ENCODE measurements around the gene TEX19. TPM values are rescaled to one million over a fixed set of nuclear protein-coding genes. Genes with fewer than 3 reads are reported as not detected.

The TEX19 gene
- total RNA-seq, 1 experiment from 2014 or later: 1.4 TPM

DNA sequence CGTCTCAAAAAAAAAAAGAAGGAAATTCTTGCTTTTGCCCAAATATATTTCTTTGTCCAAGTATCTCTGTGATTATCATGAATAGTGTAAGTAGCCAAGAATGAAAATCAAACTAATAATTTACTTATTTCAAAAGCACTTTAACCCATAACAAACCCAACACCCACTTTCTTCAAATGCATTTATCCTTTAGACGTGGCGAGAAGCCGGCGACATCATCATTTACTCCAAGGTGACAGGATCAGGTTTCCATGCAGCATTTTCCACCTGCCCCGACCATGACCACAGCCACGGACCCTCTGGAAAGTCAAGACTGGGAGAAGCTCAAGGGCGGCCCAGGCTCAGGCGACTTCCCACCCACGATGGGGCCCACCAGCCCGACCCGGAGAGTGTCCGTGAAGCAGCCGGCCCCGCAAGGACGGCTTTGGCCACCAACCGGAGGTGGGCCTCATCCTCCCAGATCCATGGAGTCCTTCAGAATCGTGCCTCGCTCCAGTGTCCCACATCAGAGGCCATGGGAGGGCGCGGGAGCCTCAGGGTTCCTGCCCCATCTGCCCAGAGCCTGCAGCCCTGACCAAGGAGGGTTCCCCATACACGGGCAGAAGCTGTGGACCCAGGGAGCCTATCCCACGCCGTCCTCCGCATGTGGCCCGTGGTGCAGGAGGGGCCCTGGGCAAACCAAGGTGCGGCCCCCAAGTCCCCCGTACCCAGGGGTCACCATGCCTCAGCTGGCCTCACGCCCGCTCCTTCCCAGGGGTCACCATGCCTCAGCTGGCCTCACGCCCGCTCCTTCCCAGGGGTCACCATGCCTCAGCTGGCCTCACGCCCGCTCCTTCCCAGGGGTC is 31.2 kb downstream of the TEX19 start:
- Histone ChIP-seq H3K4me1 (peaks cover 31% of the 10 kb centered on the region), H3K27me3 (peaks cover 5% of the 10 kb centered on the region), H3K36me3 (peaks cover 33% of the 10 kb centered on the region), H3K9me3 (replicated peaks) (no peaks in the 10 kb centered on the region), H3K27ac (no peak overlapping the region), H3K4me3 (no peak overlapping the region)
- no peak for DNase-seq

DNA sequence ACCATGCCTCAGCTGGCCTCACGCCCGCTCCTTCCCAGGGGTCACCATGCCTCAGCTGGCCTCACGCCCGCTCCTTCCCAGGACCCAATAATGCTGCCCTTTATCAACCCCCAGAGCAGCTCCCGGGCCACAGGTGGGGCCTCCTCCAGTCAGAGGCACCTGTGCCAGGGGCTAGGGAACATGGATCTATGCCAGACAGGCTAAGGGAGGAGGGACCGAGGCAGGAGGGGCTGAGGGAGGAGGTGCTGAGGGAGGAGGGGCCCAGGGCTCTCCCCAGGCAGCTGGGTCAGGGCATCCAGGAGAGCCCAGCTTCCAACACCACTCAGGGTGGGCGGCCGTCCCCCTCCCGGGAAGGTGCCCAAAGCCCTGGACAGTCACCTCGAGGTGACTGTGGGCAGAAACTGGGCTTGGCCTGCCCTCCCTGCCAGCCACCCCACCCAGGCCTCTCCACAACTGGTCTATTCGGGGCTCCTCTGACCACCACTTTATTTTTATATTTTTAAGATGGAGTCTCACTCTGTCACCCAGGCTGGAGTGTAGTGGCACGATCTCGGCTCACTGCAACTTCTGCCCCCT is 31.9 kb downstream of the TEX19 start:
- peaks cover 24% of the 10 kb centered on the region for H3K4me1 ChIP-seq
- peaks cover 5% of the 10 kb centered on the region for H3K27me3 ChIP-seq
- H3K36me3 ChIP-seq: peaks cover 35% of the 10 kb centered on the region
- no peak overlapping the region for H3K27ac ChIP-seq
- no peak overlapping the region for H3K4me3 ChIP-seq
- no peaks in the 10 kb centered on the region for H3K9me3 ChIP-seq (replicated peaks)
- DNase-seq: no peak

DNA sequence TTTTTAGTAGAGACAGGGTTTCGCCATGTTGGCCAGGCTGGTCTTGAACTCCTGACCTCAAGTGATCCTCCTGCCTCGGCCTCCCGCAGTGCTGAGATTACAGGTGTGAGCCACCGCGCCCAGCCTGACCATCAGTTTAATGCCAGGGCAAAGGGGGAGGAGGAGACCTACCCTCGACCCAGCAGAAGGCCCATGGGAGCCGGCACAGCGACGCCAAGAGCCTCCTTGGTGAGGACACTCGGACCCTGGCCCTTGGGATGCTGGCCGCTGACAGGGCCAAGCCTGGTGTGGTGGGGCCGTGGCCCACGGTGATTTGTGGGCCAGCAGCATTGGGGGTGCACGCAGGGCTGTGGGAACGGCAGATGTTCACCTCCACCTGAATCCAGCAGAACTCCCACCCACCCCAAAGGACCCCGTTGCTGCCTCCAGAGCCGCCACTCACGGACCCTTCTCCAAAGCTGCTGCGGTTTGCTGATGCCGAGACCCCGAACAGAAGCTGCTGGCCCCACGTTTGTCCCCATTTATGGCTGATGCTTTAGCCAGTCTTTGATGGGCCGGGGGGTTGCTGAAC is 32.5 kb downstream of the TEX19 start:
- DNase-seq: no peak
- peaks cover 38% of the 10 kb centered on the region for H3K36me3 ChIP-seq
- H3K4me3 ChIP-seq: no peak overlapping the region

DNA sequence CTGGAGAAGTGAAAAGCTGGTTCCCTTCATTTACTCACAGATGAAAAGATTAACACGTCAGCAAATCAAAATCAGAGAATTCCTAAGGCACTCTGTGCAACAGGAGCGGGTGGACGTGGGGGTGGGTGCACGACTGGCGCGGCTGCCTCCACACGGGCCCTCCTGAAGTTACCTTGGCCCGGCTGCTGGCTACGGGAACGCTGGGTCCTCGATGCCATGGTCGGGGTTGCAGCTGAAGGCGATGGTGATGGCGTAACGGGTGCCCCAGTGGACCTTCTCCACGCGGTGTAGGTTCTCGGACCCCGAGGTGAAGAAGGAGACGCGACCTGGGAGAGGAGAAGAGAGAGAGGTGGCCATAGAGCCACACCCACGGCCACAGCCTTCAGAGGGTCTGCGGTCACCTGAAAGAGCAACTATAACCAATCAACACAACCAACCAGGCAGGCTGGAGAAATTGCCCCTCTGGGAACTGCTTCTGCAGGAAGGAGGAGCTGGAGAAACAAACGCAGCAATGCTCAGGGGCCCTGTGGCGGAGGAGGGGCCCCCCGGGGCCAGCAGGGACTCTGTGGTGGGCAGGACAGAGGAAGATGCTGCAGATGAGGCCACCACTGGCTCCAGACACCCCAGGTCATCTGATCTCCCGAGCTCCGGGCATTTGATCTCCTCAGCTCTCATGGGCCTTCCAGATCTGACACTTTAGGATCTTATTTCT is 33.3 kb downstream of the TEX19 start:
- no peak for DNase-seq
- Histone ChIP-seq H3K4me1 (peaks cover 19% of the 10 kb centered on the region), H3K4me3 (no peak overlapping the region), H3K27ac (no peak overlapping the region), H3K27me3 (peaks cover 2% of the 10 kb centered on the region), H3K36me3 (peaks cover 42% of the 10 kb centered on the region), H3K9me3 (replicated peaks) (no peaks in the 10 kb centered on the region)

More for the DNA sequence above, 32.5 kb downstream of the TEX19 start:
- Histone ChIP-seq H3K27me3 (peaks cover 5% of the 10 kb centered on the region), H3K27ac (no peak overlapping the region), H3K4me1 (peaks cover 23% of the 10 kb centered on the region), H3K9me3 (replicated peaks) (no peaks in the 10 kb centered on the region)

DNA sequence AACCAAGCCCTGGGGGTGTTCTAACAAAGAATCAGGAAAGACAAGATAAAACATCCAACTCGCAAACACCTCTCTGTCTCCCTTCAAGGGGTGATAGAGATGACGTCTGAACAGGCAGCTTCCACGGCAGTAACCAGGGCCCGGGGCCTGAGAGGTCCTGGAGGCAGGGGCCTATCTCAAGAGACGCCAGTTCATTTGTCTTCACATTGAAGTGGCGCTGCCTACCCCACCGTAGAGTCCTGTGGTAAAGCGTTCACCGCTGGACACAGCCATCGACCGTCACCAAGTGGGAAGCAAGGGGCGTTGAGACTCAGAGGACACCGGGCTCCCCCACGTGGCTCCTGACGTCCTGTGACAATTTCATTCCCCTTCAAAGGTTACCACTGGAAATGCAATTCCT is 33.9 kb downstream of the TEX19 start:
- DNase-seq: no peak
- Histone ChIP-seq H3K27ac (no peak overlapping the region), H3K27me3 (no peaks in the 10 kb centered on the region), H3K36me3 (peaks cover 42% of the 10 kb centered on the region), H3K4me3 (no peak overlapping the region), H3K9me3 (replicated peaks) (no peaks in the 10 kb centered on the region), H3K4me1 (peaks cover 14% of the 10 kb centered on the region; the same call in 1 of the 2 replicates)

DNA sequence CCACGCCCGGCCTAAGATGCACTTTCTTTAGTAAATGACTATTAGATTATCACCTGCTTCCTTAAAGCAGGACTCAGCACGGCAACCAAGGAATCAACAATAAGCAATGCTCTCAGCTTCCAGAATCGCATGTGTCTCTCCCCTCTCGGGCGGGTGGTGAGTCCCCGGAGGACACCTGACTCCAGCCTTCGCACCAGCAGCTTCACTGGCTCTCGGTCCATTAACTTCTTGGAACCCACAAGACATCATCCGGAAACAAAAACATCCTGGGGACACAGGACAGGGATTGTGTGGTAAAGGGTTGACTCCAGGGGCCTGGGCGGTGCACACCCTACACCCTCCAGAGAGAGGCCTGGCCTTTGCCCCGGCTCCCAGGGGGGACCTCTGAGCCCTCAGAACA is 35.2 kb downstream of the TEX19 start:
- no peaks in the 10 kb centered on the region for H3K9me3 ChIP-seq (replicated peaks)
- no peak overlapping the region for H3K4me3 ChIP-seq
- H3K27me3 ChIP-seq: no peaks in the 10 kb centered on the region
- H3K36me3 ChIP-seq: peaks cover 42% of the 10 kb centered on the region
- H3K4me1 ChIP-seq: peaks cover 18% of the 10 kb centered on the region
- H3K27ac ChIP-seq: no peak overlapping the region
- no peak for DNase-seq

DNA sequence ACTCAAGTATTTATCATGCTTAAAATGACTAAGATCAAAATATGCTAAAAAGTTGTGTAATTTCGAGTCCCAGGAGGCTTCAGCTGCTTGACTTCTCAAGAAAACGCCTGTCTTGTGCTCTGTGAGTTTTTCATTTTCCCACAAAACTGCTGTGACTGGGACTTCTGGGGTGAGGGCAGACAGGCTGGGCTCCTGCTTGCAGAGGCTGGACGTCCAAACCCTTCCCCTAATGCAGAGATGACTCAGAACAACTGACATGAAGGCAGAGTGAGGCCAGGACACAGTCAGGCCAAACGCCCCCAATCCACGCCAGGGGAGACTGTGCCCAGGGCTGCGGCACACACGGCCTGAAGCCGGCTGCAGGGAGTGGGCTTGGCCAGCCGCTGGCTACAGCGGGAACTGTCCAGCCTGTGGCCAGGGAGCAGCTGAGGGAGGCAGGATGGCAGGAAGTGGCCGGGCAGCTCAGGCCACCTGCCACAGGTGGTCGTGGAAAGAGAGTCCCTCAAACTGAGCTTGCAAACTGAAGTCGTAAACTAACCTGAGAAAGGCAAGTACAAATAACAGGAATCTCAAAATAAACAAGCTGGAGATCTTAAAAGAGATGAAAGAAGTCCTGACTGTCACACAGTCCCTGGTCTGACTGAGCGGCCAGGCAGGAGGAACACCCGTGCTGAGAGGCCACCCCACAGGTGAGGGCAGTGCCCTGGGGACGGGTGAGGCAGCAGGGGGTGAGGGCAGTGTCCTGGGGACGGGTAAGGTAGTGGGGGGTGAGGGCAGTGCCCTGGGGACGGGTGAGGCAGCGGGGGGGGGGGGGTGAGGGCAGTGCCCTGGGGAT is 37.8 kb downstream of the TEX19 start:
- Histone ChIP-seq H3K27me3 (no peaks in the 10 kb centered on the region), H3K36me3 (peaks cover 42% of the 10 kb centered on the region), H3K27ac (no peak overlapping the region), H3K9me3 (replicated peaks) (no peaks in the 10 kb centered on the region), H3K4me1 (peaks cover 31% of the 10 kb centered on the region), H3K4me3 (no peak overlapping the region)
- DNase-seq: peak in 1 of 2 experiments; percentile 29

DNA sequence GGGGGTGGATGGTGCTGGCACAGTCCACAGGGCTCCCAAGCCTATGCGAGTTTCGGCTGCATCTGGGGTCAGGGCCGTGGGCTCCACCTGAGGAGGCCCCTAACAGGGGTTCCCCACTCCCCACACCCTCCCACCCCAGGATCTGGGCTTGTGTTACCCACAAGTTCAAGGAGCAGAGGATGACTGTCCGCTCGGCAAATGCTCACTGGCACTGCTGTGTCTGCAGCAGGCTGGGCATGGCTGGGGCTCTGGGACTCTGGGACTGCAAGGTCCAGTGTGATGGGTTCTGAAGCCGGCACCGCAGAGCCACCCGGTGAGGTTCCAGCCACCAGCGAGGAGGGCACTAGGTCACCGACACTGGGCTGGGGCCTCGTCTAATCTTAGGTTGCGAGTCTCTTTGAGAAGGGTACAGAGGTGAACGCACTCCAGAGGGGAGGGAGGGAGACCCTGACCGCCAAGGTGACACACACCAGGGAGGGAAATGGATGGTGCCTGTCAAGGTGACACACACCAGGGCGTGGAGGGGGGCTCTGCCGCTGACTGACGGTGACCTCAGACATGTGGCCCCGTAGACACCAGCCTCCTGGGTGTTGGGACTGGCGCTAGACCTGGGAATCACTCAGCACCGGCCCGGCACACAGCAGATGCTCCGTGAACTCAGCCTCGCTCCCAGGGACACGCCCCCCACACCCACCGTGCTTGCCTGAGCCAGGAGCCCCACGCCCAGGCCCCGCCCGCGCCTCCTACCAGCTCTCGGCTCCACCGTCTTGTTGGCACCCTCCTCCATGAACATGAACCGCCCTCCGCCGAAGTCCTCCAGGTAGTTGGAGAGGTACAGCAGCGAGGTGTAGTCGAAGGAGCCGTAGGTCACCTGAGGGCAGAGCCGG is 38.6 kb downstream of the TEX19 start:
- DNase-seq: peak in 1 of 2 experiments; percentile 31
- Histone ChIP-seq H3K36me3 (peaks cover 41% of the 10 kb centered on the region), H3K27ac (no peak overlapping the region), H3K4me3 (no peak overlapping the region), H3K27me3 (no peaks in the 10 kb centered on the region), H3K9me3 (replicated peaks) (no peaks in the 10 kb centered on the region), H3K4me1 (peaks cover 31% of the 10 kb centered on the region)

DNA sequence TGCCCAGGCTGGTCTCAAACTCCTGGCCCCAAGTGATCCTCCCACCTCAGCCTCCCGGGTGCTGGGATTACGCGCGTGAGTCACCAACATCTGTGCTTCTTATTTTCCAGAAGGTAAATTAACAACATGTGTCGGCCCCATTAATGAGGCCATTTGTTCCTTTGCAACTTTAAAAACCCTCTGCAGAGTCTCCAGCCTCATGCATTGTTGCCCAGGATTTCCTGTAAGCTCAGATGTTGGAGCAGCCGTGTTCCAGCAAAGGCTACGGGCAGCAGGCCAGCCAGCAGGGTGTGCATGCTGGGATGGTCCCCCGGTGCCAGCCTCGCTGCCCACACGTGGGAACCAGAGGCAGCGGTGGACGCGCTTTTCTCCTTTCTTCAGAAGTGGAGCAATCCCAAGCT is 40.0 kb downstream of the TEX19 start:
- Histone ChIP-seq H3K36me3 (peaks cover 39% of the 10 kb centered on the region), H3K27me3 (no peaks in the 10 kb centered on the region), H3K9me3 (replicated peaks) (no peaks in the 10 kb centered on the region), H3K27ac (peak overlapping the region; percentile 73), H3K4me3 (no peak overlapping the region), H3K4me1 (peaks cover 31% of the 10 kb centered on the region)
- DNase-seq: peak; percentile 84 to 88

DNA sequence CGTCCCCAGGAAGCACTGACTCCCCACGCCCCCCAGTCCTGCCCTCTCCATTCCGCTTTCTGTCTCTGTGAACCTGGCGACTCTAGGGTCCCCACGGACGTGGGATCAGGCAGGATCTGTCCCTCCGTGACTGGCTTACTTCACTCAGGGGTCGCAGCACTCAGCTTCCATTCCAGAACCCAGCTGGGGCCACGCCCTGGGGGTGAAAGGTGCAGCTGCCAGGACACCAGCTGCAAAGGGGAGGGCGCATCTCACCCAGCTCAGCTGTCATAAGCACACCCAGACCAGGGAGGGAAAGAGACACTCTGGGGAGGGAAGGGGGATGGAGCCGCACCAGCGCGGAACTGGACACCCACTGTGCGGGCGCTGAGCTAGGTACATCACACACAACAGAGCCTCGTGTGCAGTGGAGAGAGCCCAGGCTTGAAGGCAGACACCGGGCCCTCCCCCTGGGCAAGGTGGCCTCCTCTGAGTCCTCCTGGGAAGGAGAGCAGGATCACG is 40.6 kb downstream of the TEX19 start:
- Histone ChIP-seq H3K4me1 (peaks cover 31% of the 10 kb centered on the region), H3K9me3 (replicated peaks) (no peaks in the 10 kb centered on the region), H3K4me3 (peak overlapping the region; percentile 1; the same call in 1 of the 2 replicates), H3K27ac (peak overlapping the region; percentile 73), H3K36me3 (peaks cover 39% of the 10 kb centered on the region), H3K27me3 (no peaks in the 10 kb centered on the region)
- DNase-seq: peak; percentile 98 to 99

DNA sequence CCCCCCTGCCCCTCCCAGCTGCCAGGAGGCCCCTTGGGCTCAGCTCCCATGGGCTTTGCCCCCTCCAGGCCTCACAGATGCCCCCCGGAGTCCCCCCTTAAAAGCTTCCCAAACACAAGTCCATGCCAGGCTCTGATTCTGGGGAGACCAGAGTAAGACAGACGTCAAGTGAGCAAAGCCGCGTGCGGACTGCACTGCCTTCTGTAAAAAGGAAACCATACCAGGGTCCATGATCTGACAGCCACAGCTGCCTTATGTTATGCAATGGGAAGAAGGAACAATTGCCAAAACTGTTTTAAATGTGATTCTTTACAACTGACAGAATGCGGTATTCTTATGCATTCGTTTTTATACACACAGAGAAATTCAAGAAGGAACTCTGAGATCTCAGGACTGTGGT is 41.2 kb downstream of the TEX19 start:
- Histone ChIP-seq H3K36me3 (peaks cover 42% of the 10 kb centered on the region), H3K4me1 (peaks cover 31% of the 10 kb centered on the region), H3K9me3 (replicated peaks) (no peaks in the 10 kb centered on the region), H3K4me3 (peak overlapping the region; percentile 1; the same call in 1 of the 2 replicates), H3K27ac (peak overlapping the region; percentile 73), H3K27me3 (no peaks in the 10 kb centered on the region)
- DNase-seq: peak; percentile 77 to 85

DNA sequence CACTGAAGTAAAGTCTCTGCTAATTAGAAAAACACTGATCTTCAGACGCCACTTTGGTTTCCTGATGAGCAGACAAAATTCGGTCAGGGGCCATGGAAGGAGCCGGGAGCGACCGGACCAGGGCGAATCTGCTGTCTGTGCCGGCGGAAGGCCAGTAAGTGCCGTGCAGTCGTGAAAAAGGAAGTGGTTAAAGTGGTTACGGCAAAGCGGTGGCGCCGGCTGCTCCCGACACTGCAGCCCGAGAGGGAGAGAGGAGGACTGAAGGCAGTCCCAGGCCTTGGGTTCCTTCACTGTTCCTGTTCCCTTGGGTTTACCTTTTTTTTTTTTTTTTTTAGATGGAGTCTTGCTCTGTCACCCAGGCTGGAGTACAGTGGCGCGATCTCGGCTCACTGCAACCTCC is 41.8 kb downstream of the TEX19 start:
- peak in 1 of 2 experiments; percentile 16 for DNase-seq
- Histone ChIP-seq H3K4me1 (peaks cover 31% of the 10 kb centered on the region), H3K4me3 (no peak overlapping the region), H3K36me3 (peaks cover 43% of the 10 kb centered on the region), H3K9me3 (replicated peaks) (no peaks in the 10 kb centered on the region), H3K27me3 (no peaks in the 10 kb centered on the region), H3K27ac (peak overlapping the region; percentile 73; the same call in 1 of the 2 replicates)

DNA sequence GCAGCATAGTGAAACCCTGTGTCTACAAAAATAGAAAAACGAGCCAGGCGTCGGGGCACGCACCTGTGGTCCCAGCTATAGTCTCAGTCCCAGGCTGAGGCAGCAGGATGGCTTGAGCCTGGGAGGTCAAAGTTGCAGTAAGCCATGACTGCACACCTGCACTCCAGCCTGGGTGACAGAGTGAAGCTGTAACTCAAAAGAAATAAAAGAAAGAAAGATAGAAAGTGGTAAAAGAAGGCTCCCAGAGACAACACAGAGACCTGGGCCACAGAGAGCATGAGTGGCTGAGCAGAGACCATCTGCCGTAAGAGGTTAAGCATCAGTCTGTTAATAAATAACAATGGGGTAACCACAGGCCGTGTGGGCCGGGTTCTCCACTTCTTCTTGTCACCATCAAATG is 43.8 kb downstream of the TEX19 start:
- no peak for DNase-seq
- peaks cover 36% of the 10 kb centered on the region for H3K4me1 ChIP-seq
- peaks cover 41% of the 10 kb centered on the region for H3K36me3 ChIP-seq
- H3K9me3 ChIP-seq (replicated peaks): no peaks in the 10 kb centered on the region
- no peaks in the 10 kb centered on the region for H3K27me3 ChIP-seq
- no peak overlapping the region for H3K27ac ChIP-seq
- no peak overlapping the region for H3K4me3 ChIP-seq
